ENCODE data around the gene RTN4R.

The RTN4R gene

GRCh38 chr22:20193761-20194494 is 74.2 kb downstream of the RTN4R start:
- H3K79me2 ChIP-seq (ENCODE audit: insufficient read depth, low read length) = no peaks in the 10 kb centered on the region
- TF ChIP-seq CTCF (IDR thresholded peaks at IDR 0.05; ENCODE audit: low read length) = no peak
- TF ChIP-seq EZH2 (IDR thresholded peaks at IDR 0.05; ENCODE audit: borderline replicate concordance, low read length) = no peak
- H3K27ac ChIP-seq (ENCODE audit: low read depth, low read length, poor library complexity, severe bottlenecking) = no peak overlapping the region
- no peak overlapping the region for H3K9ac ChIP-seq (ENCODE audit: low read length)
- H3K36me3 ChIP-seq (ENCODE audit: insufficient read depth, low read length) = no peaks in the 10 kb centered on the region
- no peaks in the 10 kb centered on the region for H3K4me1 ChIP-seq (ENCODE audit: insufficient read depth, low read length, severe bottlenecking)
- peaks cover 4% of the 10 kb centered on the region; the same call in 1 of the 2 replicates for H3K27me3 ChIP-seq (ENCODE audit: insufficient read depth, low read length)
- H3K4me3 ChIP-seq (ENCODE audit: low read depth, low read length, poor library complexity, severe bottlenecking) = no peak overlapping the region
- H3K4me2 ChIP-seq (ENCODE audit: low read length) = no peak overlapping the region
- no peaks in the 10 kb centered on the region for H3K9me2 ChIP-seq (ENCODE audit: low read depth, low read length)
- H3K9me3 ChIP-seq (ENCODE audit: low read length) = no peaks in the 10 kb centered on the region
- no peaks in the 10 kb centered on the region for H4K20me1 ChIP-seq (ENCODE audit: insufficient read depth, low read length)
- no peak overlapping the region for H2AFZ ChIP-seq (ENCODE audit: low read length)
- H3F3A ChIP-seq (ENCODE audit: insufficient read depth, low read length) = no peaks in the 10 kb centered on the region

GRCh38 chr22:20192972-20193760 is 75.0 kb downstream of the RTN4R start:
- Histone ChIP-seq H3K4me2 (ENCODE audit: low read length) (no peak overlapping the region), H3K4me3 (ENCODE audit: low read depth, low read length, poor library complexity, severe bottlenecking) (no peak overlapping the region), H3K9me2 (ENCODE audit: low read depth, low read length) (no peaks in the 10 kb centered on the region), H3K27ac (ENCODE audit: low read depth, low read length, poor library complexity, severe bottlenecking) (no peak overlapping the region), H4K20me1 (ENCODE audit: insufficient read depth, low read length) (no peaks in the 10 kb centered on the region), H3F3A (ENCODE audit: insufficient read depth, low read length) (no peaks in the 10 kb centered on the region), H3K9ac (ENCODE audit: low read length) (no peak overlapping the region), H3K4me1 (ENCODE audit: insufficient read depth, low read length, severe bottlenecking) (no peaks in the 10 kb centered on the region), H3K27me3 (ENCODE audit: insufficient read depth, low read length) (0 out of 2 replicates have a peak, but pooled peaks cover 4% of the 10 kb centered on the region), H3K9me3 (ENCODE audit: low read length) (no peaks in the 10 kb centered on the region), H3K36me3 (ENCODE audit: insufficient read depth, low read length) (no peaks in the 10 kb centered on the region), H3K79me2 (ENCODE audit: insufficient read depth, low read length) (no peaks in the 10 kb centered on the region), H2AFZ (ENCODE audit: low read length) (no peak overlapping the region)
- TF ChIP-seq EZH2 (IDR thresholded peaks at IDR 0.05; ENCODE audit: borderline replicate concordance, low read length) = no peak
- no peak for TF ChIP-seq CTCF (IDR thresholded peaks at IDR 0.05; ENCODE audit: low read length)

- H3K4me2 ChIP-seq (ENCODE audit: low read length) = no peak overlapping the region
- H3F3A ChIP-seq (ENCODE audit: insufficient read depth, low read length) = no peaks in the 10 kb centered on the region
- H3K9ac ChIP-seq (ENCODE audit: low read length) = no peak overlapping the region
- H2AFZ ChIP-seq (ENCODE audit: low read length) = no peak overlapping the region
- no peaks in the 10 kb centered on the region for H3K36me3 ChIP-seq (ENCODE audit: insufficient read depth, low read length)
- no peak overlapping the region for H3K27ac ChIP-seq (ENCODE audit: low read depth, low read length, poor library complexity, severe bottlenecking)
- H3K27me3 ChIP-seq (ENCODE audit: insufficient read depth, low read length) = 0 out of 2 replicates have a peak, but pooled peaks cover 4% of the 10 kb centered on the region
- H3K79me2 ChIP-seq (ENCODE audit: insufficient read depth, low read length) = no peaks in the 10 kb centered on the region
- H3K4me3 ChIP-seq (ENCODE audit: low read depth, low read length, poor library complexity, severe bottlenecking) = no peak overlapping the region
- H4K20me1 ChIP-seq (ENCODE audit: insufficient read depth, low read length) = no peaks in the 10 kb centered on the region
- H3K9me3 ChIP-seq (ENCODE audit: low read length) = no peaks in the 10 kb centered on the region
- H3K9me2 ChIP-seq (ENCODE audit: low read depth, low read length) = no peaks in the 10 kb centered on the region
- TF ChIP-seq CTCF (IDR thresholded peaks at IDR 0.05; ENCODE audit: low read length) = no peak
- no peak for TF ChIP-seq EZH2 (IDR thresholded peaks at IDR 0.05; ENCODE audit: borderline replicate concordance, low read length)
- no peaks in the 10 kb centered on the region for H3K4me1 ChIP-seq (ENCODE audit: insufficient read depth, low read length, severe bottlenecking)
Observed at GRCh38 chr22:20192293-20192971, 75.7 kb downstream of the RTN4R start.
